ENCODE data around the gene LARP6.

The LARP6 gene

GRCh38 chr15:70793694-70794093, 60.3 kb downstream of the LARP6 start:
- no peak for DNase-seq

- peak; percentile 86 for DNase-seq
These were observed 61.8 kb downstream of the LARP6 start for GRCh38 chr15:70792171-70792573.

- DNase-seq: no peak
These were observed 62.7 kb downstream of the LARP6 start for GRCh38 chr15:70791259-70791658.

- DNase-seq: no peak
These were observed 64.7 kb downstream of the LARP6 start for GRCh38 chr15:70789213-70789612.

- peak; percentile 73 for DNase-seq
These were observed 65.6 kb downstream of the LARP6 start for GRCh38 chr15:70788114-70789049.

- no peak for DNase-seq
These were observed 67.0 kb downstream of the LARP6 start for GRCh38 chr15:70786996-70787395.

GRCh38 chr15:70783610-70784022, 70.3 kb downstream of the LARP6 start:
- peak; percentile 73 for DNase-seq

GRCh38 chr15:70783041-70783440, 70.9 kb downstream of the LARP6 start:
- no peak for DNase-seq

- peak; percentile 52 for DNase-seq
These were observed 72.7 kb downstream of the LARP6 start for GRCh38 chr15:70781236-70781635.

Data from fibroblast of skin of back (primary cell).